Type B pancreatic cell (in vitro differentiated cells): ENCODE measurements around the gene IL24. TPM values are rescaled to one million over a fixed set of nuclear protein-coding genes. Genes with fewer than 3 reads are reported as not detected.
"Not testable (repeated sequence)": the region's sequence is repeated elsewhere in the genome, so short reads cannot be mapped to it uniquely, and the experiment has no call there.

Experiments used
- DNase-seq: peaks from one replicate; pipeline ENCODE4 v3.0.0; 2021; ENCODE audit warnings: mixed read lengths; ENCODE audit not compliant: unreplicated experiment; ENCODE audit errors: extremely low spot score
- H3K27ac Mint-ChIP-seq: 2 replicates; pipeline ENCODE4 v1.8.0; 2021; ENCODE audit warnings: mild to moderate bottlenecking, mixed read lengths
- H3K27me3 Mint-ChIP-seq: 2 replicates; pipeline ENCODE4 v1.8.0; 2021; ENCODE audit warnings: mixed read lengths
- H3K36me3 Mint-ChIP-seq: 2 replicates; pipeline ENCODE4 v1.8.0; 2021; ENCODE audit warnings: mixed read lengths
- H3K4me1 Mint-ChIP-seq: one replicate; pipeline ENCODE4 v1.8.0; 2021; ENCODE audit warnings: mixed read lengths; ENCODE audit not compliant: unreplicated experiment
- H3K4me3 Mint-ChIP-seq: 2 replicates; pipeline ENCODE4 v1.8.0; 2021; ENCODE audit warnings: mild to moderate bottlenecking, mixed read lengths
- H3K9me3 Mint-ChIP-seq: 2 replicates; pipeline ENCODE4 v1.8.0; 2021; ENCODE audit warnings: mixed read lengths
- total RNA-seq: library from RNA; stranded (reverse); gene quantifications from 2 replicates; pipeline ENCODE4 v1.2.1, GENCODE V29; 2021; ENCODE audit warnings: low replicate concordance
- TF ChIP-seq, protein P1 (sequence below): fragments of 200-600 bp; sonication (generic); conservative IDR thresholded peaks from 2 replicates; pipeline ENCODE4 v1.5.0; 2021; ENCODE audit warnings: antibody characterized with exemption, mild to moderate bottlenecking

IL24 gene
- total RNA-seq, 1 donor from 2014 or later, result not detected

- TF ChIP-seq, protein P1, sequence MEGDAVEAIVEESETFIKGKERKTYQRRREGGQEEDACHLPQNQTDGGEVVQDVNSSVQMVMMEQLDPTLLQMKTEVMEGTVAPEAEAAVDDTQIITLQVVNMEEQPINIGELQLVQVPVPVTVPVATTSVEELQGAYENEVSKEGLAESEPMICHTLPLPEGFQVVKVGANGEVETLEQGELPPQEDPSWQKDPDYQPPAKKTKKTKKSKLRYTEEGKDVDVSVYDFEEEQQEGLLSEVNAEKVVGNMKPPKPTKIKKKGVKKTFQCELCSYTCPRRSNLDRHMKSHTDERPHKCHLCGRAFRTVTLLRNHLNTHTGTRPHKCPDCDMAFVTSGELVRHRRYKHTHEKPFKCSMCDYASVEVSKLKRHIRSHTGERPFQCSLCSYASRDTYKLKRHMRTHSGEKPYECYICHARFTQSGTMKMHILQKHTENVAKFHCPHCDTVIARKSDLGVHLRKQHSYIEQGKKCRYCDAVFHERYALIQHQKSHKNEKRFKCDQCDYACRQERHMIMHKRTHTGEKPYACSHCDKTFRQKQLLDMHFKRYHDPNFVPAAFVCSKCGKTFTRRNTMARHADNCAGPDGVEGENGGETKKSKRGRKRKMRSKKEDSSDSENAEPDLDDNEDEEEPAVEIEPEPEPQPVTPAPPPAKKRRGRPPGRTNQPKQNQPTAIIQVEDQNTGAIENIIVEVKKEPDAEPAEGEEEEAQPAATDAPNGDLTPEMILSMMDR, result no peak
- no peak for DNase-seq
- Mint-ChIP-seq H3K27me3 (peaks cover 57% of the 10 kb centered on the region), H3K4me1 (no peaks in the 10 kb centered on the region), H3K9me3 (no peaks in the 10 kb centered on the region), H3K27ac (no peak overlapping the region), H3K36me3 (no peaks in the 10 kb centered on the region), H3K4me3 (no peak overlapping the region)
Observed at GRCh38 chr1:206916000-206916709, 18.9 kb downstream of the IL24 start.

- H3K36me3 Mint-ChIP-seq, result no peaks in the 10 kb centered on the region
- no peaks in the 10 kb centered on the region for H3K4me1 Mint-ChIP-seq
- no peak overlapping the region for H3K4me3 Mint-ChIP-seq
- TF ChIP-seq, protein P1, result no peak
- no peak overlapping the region for H3K27ac Mint-ChIP-seq
- H3K9me3 Mint-ChIP-seq, result no peaks in the 10 kb centered on the region
- no peak for DNase-seq
- H3K27me3 Mint-ChIP-seq, result peaks cover 43% of the 10 kb centered on the region
Observed at GRCh38 chr1:206918076-206918475, 20.8 kb downstream of the IL24 start.

GRCh38 chr1:206921772-206922265 lies 24.6 kb downstream of the IL24 start, which contains the start of gene FCMR:
Gene FCMR (minus strand): TSS chr1:206921941. CDS start chr1:206921854, 87 bp downstream.
- Mint-ChIP-seq H3K27me3 (peaks cover 9% of the 10 kb centered on the region), H3K4me3 (no peak within 1 kb of the TSS), H3K27ac (no peak within 1 kb of the TSS), H3K36me3 (no peaks in the 10 kb centered on the region), H3K9me3 (no peaks in the 10 kb centered on the region), H3K4me1 (no peaks in the 10 kb centered on the region)
- TF ChIP-seq, protein P1, result no peak
- no peak for DNase-seq

- no peak for DNase-seq
- H3K9me3 Mint-ChIP-seq, result no peaks in the 10 kb centered on the region
- no peaks in the 10 kb centered on the region for H3K36me3 Mint-ChIP-seq
- H3K27ac Mint-ChIP-seq, result no peak overlapping the region
- H3K27me3 Mint-ChIP-seq, result peaks cover 7% of the 10 kb centered on the region
- TF ChIP-seq, protein P1, result no peak
- H3K4me3 Mint-ChIP-seq, result no peak overlapping the region
- H3K4me1 Mint-ChIP-seq, result no peaks in the 10 kb centered on the region
Observed at GRCh38 chr1:206922524-206922923, 25.3 kb downstream of the IL24 start.

DNA sequence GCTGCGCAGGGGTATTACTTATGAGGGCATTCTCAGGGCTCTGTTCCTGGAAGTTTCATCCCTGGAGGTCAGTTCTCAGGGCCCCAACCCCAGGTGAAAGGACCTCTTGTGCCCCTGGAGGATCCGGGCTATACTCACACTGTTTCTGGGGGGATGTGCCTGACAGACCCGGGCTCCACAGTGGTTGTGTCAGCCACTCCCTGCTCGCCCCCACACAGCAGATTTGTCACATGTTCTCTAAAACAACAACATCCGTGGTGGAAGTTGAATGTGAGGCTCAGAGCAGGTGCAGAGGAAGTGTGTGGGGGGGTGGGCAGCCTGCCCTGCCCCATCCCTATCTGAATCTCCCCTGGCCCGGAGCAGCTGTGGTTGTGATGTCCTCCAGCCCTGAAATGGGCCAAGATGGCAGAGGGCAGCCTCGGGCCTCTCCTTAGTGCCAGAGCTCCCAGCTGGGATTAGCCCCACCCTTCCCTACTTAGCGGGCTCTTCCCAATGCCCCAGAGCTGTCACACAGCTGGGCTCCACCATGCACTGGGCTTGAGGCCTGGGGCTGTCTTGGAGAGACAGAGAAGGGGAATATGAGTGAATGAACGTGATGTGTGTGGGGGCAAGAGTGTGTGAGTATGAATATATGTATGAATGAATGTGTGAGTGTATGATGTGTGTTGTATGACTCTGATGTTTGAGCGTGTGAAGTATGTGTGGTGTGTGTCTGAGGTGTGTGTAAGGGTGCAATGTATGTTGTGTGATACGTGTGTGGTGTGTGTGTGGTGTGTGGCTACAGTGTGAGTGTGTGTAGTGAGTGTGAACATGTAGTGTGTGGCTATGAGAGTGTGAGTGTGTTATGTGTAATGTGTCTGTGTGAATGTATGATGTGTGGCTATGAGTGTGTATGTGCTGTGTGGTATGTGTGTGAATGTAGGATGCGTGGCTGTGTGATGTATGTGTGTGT lies 26.0 kb downstream of the IL24 start:
- TF ChIP-seq, protein P1, result no peak
- H3K4me3 Mint-ChIP-seq, result no peak overlapping the region
- peaks cover 1% of the 10 kb centered on the region for H3K27me3 Mint-ChIP-seq
- H3K36me3 Mint-ChIP-seq, result no peaks in the 10 kb centered on the region
- no peaks in the 10 kb centered on the region for H3K4me1 Mint-ChIP-seq
- DNase-seq, result no peak
- H3K9me3 Mint-ChIP-seq, result no peaks in the 10 kb centered on the region
- H3K27ac Mint-ChIP-seq, result no peak overlapping the region

DNA sequence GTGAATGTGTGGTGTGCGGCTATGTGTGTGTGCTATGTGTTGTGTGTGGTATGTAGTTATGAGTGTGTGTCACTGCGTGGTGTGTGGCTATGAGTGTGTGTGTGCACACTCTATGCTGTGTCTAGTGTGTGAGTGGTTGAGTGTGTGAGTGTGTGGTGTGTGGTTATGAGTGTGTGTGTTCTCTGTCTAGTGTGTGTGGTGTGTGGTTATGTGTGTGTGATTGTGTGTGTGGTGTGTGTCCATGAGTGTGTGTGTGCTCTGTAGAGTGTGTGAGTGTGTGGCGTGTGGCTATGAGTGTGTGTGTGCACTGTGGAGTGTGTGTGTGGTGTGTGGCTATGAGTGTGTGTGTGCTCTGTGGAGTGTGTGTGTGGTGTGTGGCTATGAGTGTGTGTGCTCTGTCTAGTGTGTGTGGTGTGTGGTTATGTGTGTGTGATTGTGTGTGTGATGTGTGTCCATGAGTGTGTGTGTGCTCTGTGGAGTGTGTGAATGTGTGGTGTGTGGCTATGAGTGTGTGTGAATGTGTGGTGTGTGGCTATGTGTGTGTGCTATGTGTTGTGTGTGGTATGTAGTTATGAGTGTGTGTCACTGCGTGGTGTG lies 26.8 kb downstream of the IL24 start:
- H3K4me3 Mint-ChIP-seq, H3K4me1 Mint-ChIP-seq, H3K36me3 Mint-ChIP-seq, H3K27ac Mint-ChIP-seq, H3K9me3 Mint-ChIP-seq, H3K27me3 Mint-ChIP-seq, DNase-seq: not testable (repeated sequence)
